GM23338 (cell line): ENCODE measurements around the gene KRTAP10-6. TPM values are rescaled to one million over a fixed set of nuclear protein-coding genes. Genes with fewer than 3 reads are reported as not detected.

Source experiments
- ATAC-seq: fragments of 200-7000 bp; cut with Tn5 transposase; 3 replicates; pipeline ENCODE4 v1.9.1; 2020
- DNase-seq: peaks from one replicate; pipeline ENCODE4 v3.0.0-alpha.2; 2015; ENCODE audit warnings: low spot score
- H2AFZ ChIP-seq: fragments of 200-600 bp; sonication (generic); 2 replicates; pipeline ENCODE4 v1.8.0; 2016; ENCODE audit warnings: antibody characterized with exemption, mild to moderate bottlenecking, moderate library complexity
- H3F3A ChIP-seq: fragments of 200-600 bp; sonication (generic); replicated peaks from 2 replicates; pipeline ENCODE4 v1.8.0; 2017; ENCODE audit warnings: antibody characterized with exemption, mixed run types, low read depth
- H3K27ac ChIP-seq: fragments of 200-600 bp; sonication (generic); 2 replicates; pipeline ENCODE4 v1.6.1; 2016; ENCODE audit warnings: low read depth
- H3K27me3 ChIP-seq: fragments of 200-600 bp; sonication (generic); 2 replicates; pipeline ENCODE4 v1.8.0; 2016; ENCODE audit warnings: mild to moderate bottlenecking, mixed run types, moderate library complexity; ENCODE audit not compliant: insufficient read depth
- H3K36me3 ChIP-seq: fragments of 200-600 bp; sonication (generic); 2 replicates; pipeline ENCODE4 v1.8.0; 2016; ENCODE audit warnings: mild to moderate bottlenecking; ENCODE audit not compliant: insufficient read depth
- H3K4me1 ChIP-seq: fragments of 200-600 bp; sonication (generic); 2 replicates; pipeline ENCODE4 v1.8.0; 2016; ENCODE audit warnings: mild to moderate bottlenecking, moderate library complexity; ENCODE audit not compliant: insufficient read depth
- H3K4me2 ChIP-seq: fragments of 200-600 bp; sonication (generic); 2 replicates; pipeline ENCODE4 v1.7.1; 2017; ENCODE audit warnings: mixed run types
- H3K4me3 ChIP-seq: fragments of 200-600 bp; sonication (generic); 2 replicates; pipeline ENCODE4 v1.6.1; 2016; ENCODE audit warnings: mixed run types
- H3K79me2 ChIP-seq: fragments of 200-600 bp; sonication (generic); replicated peaks from 2 replicates; pipeline ENCODE4 v1.8.0; 2017; ENCODE audit warnings: mild to moderate bottlenecking; ENCODE audit not compliant: insufficient read depth
- H3K9me2 ChIP-seq: fragments of 200-600 bp; sonication (generic); 2 replicates; pipeline ENCODE4 v1.8.0; 2017; ENCODE audit not compliant: insufficient read depth
- H4K20me1 ChIP-seq: fragments of 200-600 bp; sonication (generic); replicated peaks from 2 replicates; pipeline ENCODE4 v1.8.0; 2017; ENCODE audit warnings: mild to moderate bottlenecking; ENCODE audit not compliant: insufficient read depth
- H3K27ac Mint-ChIP-seq: 2 replicates; pipeline ENCODE4 v1.8.0; 2020; ENCODE audit warnings: inconsistent platforms, mild to moderate bottlenecking, moderate library complexity, mixed read lengths
- H3K27me3 Mint-ChIP-seq: 3 replicates; pipeline ENCODE4 v1.8.0; 2022; ENCODE audit warnings: low read depth, mild to moderate bottlenecking, moderate library complexity, mixed read lengths, inconsistent platforms; ENCODE audit not compliant: insufficient read depth, poor library complexity
- H3K36me3 Mint-ChIP-seq: 3 replicates; pipeline ENCODE4 v1.8.0; 2021; ENCODE audit warnings: low read depth, mild to moderate bottlenecking, inconsistent platforms, moderate library complexity, mixed read lengths
- H3K4me1 Mint-ChIP-seq: 3 replicates; pipeline ENCODE4 v1.8.0; 2020; ENCODE audit warnings: mild to moderate bottlenecking, inconsistent platforms, mixed read lengths
- H3K4me3 Mint-ChIP-seq: 3 replicates; pipeline ENCODE4 v1.8.0; 2021; ENCODE audit warnings: moderate library complexity, mild to moderate bottlenecking, inconsistent platforms, mixed read lengths
- H3K9me3 Mint-ChIP-seq: 3 replicates; pipeline ENCODE4 v1.8.0; 2020; ENCODE audit warnings: moderate library complexity, mild to moderate bottlenecking, inconsistent platforms, mixed read lengths
- CREB1 ChIP-seq: fragments of 250-450 bp; sonication (Bioruptor Pico); IDR thresholded peaks from 2 replicates; pipeline ENCODE4 v1.5.0; 2020; ENCODE audit warnings: low read depth, mild to moderate bottlenecking, moderate library complexity
- EZH2 ChIP-seq: fragments of 200-600 bp; sonication (generic); IDR thresholded peaks from one replicate; pipeline ENCODE4 v1.8.0; 2017; ENCODE audit warnings: antibody characterized with exemption, mild to moderate bottlenecking, low read depth; ENCODE audit not compliant: unreplicated experiment
- EZH2phosphoT487 ChIP-seq: fragments of 200-600 bp; sonication (generic); IDR thresholded peaks from one replicate; pipeline ENCODE4 v1.8.1; 2018; ENCODE audit warnings: antibody characterized with exemption; ENCODE audit not compliant: unreplicated experiment
- JUNB ChIP-seq: IDR thresholded peaks from one replicate; pipeline ENCODE4 v1.6.1; 2016; ENCODE audit warnings: antibody characterized with exemption; ENCODE audit not compliant: unreplicated experiment
- NANOG ChIP-seq: IDR thresholded peaks from 2 replicates; pipeline ENCODE4 v1.6.1; 2016; ENCODE audit warnings: antibody characterized with exemption, borderline replicate concordance
- POLR2AphosphoS5 ChIP-seq: IDR thresholded peaks from 2 replicates; pipeline ENCODE4 v1.6.1; 2016; ENCODE audit warnings: antibody characterized with exemption, low read depth
- ZNF331 ChIP-seq: fragments of 250-450 bp; sonication (Bioruptor Pico); IDR thresholded peaks from 2 replicates; pipeline ENCODE4 v1.5.0; 2020; ENCODE audit warnings: low read depth, mild to moderate bottlenecking, moderate library complexity
- polyA plus RNA-seq: library from polyadenylated mRNA; unstranded; fragments of >200 nt; fragmentation: Nextera tagmentation; extraction: Ambion mirVana; gene quantifications from 2 replicates; pipeline ENCODE4 v1.2.1, GENCODE V29; 2016
- total RNA-seq: library from RNA; depleted of rRNA; stranded (reverse); fragments of >200 nt; shearing (Covaris generic); gene quantifications from 2 replicates; pipeline ENCODE4 v1.2.3, GENCODE V29; 2014
- TF ChIP-seq, protein P1 (sequence below): fragments of 250-450 bp; sonication (Bioruptor Pico); IDR thresholded peaks from 2 replicates; pipeline ENCODE4 v1.5.0; 2020; ENCODE audit warnings: mild to moderate bottlenecking, moderate library complexity

Gene KRTAP10-6
- total and polyA plus RNA-seq, 2 experiments from 2014 or later, result not detected

DNA sequence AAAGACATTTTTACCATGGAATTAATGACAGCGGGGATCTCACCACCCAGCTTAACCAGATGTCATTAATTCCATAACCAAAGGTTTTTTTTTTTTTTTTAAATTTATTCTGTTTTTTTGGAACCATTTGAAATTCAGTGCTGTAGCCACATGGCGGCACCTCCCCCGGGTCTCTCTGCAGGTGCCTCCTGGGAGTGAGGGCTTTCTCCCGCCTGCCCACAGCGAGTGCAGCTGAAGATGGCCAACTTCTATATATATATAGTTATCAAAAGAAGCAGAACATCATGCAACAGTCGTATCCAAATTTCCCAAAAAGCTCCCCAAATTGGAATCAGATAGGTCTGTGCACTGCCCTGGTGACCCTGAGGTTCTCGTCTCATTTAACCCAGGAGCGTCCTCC lies 23.2 kb upstream of the KRTAP10-6 start:
- no peak for ATAC-seq
- Mint-ChIP-seq H3K36me3 (peaks cover 27% of the 10 kb centered on the region), H3K27ac (no peak overlapping the region)

DNA sequence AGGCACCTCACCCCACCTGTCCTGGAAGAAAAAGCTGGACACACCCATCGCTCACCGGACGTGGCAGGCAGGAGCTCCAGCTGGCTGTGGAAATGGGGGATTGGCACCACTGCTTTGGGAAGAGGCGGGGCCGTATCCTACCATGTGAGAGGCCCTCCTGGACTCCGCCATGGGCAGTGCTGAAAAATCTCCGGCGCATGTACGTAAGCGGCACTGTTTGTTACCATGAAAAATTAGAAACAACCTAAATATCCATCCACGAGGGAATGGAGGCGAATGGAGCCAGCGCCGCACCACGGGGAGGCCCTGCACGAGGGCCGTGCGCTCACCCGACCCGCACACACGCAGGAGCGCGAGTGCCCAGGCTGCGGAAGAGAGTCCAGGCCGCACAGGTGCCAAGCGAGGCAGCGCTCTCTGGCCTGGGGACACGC lies 22.7 kb upstream of the KRTAP10-6 start:
- Histone ChIP-seq H3F3A (no peaks in the 10 kb centered on the region), H4K20me1 (no peaks in the 10 kb centered on the region), H2AFZ (no peak overlapping the region), H3K4me3 (no peak overlapping the region), H3K27me3 (no peaks in the 10 kb centered on the region), H3K79me2 (no peaks in the 10 kb centered on the region), H3K27ac (no peak overlapping the region), H3K4me2 (no peak overlapping the region), H3K36me3 (no peaks in the 10 kb centered on the region), H3K9me2 (no peaks in the 10 kb centered on the region), H3K4me1 (no peaks in the 10 kb centered on the region)
- ATAC-seq, result no peak
- Mint-ChIP-seq H3K27me3 (peaks cover 11% of the 10 kb centered on the region), H3K4me3 (no peak overlapping the region), H3K4me1 (peaks cover 23% of the 10 kb centered on the region), H3K27ac (no peak overlapping the region), H3K36me3 (peaks cover 26% of the 10 kb centered on the region), H3K9me3 (peaks cover 44% of the 10 kb centered on the region)
- TF ChIP-seq CREB1 (no peak), JUNB (no peak), NANOG (no peak), EZH2 (no peak), ZNF331 (CRISPR knock-in tag) (no peak)
- TF ChIP-seq, protein P1, sequence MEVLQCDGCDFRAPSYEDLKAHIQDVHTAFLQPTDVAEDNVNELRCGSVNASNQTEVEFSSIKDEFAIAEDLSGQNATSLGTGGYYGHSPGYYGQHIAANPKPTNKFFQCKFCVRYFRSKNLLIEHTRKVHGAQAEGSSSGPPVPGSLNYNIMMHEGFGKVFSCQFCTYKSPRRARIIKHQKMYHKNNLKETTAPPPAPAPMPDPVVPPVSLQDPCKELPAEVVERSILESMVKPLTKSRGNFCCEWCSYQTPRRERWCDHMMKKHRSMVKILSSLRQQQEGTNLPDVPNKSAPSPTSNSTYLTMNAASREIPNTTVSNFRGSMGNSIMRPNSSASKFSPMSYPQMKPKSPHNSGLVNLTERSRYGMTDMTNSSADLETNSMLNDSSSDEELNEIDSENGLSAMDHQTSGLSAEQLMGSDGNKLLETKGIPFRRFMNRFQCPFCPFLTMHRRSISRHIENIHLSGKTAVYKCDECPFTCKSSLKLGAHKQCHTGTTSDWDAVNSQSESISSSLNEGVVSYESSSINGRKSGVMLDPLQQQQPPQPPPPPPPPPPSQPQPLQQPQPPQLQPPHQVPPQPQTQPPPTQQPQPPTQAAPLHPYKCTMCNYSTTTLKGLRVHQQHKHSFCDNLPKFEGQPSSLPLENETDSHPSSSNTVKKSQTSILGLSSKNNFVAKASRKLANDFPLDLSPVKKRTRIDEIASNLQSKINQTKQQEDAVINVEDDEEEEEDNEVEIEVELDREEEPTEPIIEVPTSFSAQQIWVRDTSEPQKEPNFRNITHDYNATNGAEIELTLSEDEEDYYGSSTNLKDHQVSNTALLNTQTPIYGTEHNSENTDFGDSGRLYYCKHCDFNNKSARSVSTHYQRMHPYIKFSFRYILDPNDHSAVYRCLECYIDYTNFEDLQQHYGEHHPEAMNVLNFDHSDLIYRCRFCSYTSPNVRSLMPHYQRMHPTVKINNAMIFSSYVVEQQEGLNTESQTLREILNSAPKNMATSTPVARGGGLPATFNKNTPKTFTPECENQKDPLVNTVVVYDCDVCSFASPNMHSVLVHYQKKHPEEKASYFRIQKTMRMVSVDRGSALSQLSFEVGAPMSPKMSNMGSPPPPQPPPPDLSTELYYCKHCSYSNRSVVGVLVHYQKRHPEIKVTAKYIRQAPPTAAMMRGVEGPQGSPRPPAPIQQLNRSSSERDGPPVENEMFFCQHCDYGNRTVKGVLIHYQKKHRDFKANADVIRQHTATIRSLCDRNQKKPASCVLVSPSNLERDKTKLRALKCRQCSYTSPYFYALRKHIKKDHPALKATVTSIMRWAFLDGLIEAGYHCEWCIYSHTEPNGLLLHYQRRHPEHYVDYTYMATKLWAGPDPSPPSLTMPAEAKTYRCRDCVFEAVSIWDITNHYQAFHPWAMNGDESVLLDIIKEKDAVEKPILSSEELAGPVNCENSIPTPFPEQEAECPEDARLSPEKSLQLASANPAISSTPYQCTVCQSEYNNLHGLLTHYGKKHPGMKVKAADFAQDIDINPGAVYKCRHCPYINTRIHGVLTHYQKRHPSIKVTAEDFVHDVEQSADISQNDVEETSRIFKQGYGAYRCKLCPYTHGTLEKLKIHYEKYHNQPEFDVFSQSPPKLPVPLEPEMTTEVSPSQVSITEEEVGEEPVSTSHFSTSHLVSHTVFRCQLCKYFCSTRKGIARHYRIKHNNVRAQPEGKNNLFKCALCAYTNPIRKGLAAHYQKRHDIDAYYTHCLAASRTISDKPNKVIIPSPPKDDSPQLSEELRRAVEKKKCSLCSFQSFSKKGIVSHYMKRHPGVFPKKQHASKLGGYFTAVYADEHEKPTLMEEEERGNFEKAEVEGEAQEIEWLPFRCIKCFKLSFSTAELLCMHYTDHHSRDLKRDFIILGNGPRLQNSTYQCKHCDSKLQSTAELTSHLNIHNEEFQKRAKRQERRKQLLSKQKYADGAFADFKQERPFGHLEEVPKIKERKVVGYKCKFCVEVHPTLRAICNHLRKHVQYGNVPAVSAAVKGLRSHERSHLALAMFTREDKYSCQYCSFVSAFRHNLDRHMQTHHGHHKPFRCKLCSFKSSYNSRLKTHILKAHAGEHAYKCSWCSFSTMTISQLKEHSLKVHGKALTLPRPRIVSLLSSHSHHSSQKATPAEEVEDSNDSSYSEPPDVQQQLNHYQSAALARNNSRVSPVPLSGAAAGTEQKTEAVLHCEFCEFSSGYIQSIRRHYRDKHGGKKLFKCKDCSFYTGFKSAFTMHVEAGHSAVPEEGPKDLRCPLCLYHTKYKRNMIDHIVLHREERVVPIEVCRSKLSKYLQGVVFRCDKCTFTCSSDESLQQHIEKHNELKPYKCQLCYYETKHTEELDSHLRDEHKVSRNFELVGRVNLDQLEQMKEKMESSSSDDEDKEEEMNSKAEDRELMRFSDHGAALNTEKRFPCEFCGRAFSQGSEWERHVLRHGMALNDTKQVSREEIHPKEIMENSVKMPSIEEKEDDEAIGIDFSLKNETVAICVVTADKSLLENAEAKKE (CRISPR knock-in tag), result no peak
- no peak for DNase-seq

More for the DNA sequence above, 23.2 kb upstream of the KRTAP10-6 start:
- Histone ChIP-seq H3K9me2 (no peaks in the 10 kb centered on the region), H4K20me1 (no peaks in the 10 kb centered on the region), H3F3A (no peaks in the 10 kb centered on the region), H3K79me2 (no peaks in the 10 kb centered on the region), H3K27me3 (no peaks in the 10 kb centered on the region), H3K4me2 (no peak overlapping the region), H2AFZ (no peak overlapping the region), H3K36me3 (no peaks in the 10 kb centered on the region), H3K27ac (no peak overlapping the region), H3K4me1 (no peaks in the 10 kb centered on the region), H3K4me3 (no peak overlapping the region)
- H3K4me3 Mint-ChIP-seq, result no peak overlapping the region
- no peak for DNase-seq
- TF ChIP-seq NANOG, result no peak
- TF ChIP-seq EZH2, result no peak
- no peak for TF ChIP-seq POLR2AphosphoS5
- no peak for TF ChIP-seq EZH2phosphoT487
- H3K4me1 Mint-ChIP-seq, result peaks cover 23% of the 10 kb centered on the region
- peaks cover 11% of the 10 kb centered on the region for H3K27me3 Mint-ChIP-seq
- peaks cover 42% of the 10 kb centered on the region for H3K9me3 Mint-ChIP-seq
